DOHH2 (cell line): ENCODE results near the gene DYNC1I1.

Experiments used
- H3F3A ChIP-seq: fragments of 200-600 bp; sonication (generic), shearing (Covaris generic); 2 replicates; pipeline ENCODE4 v1.6.0; 2016; ENCODE audit warnings: antibody characterized with exemption, mild to moderate bottlenecking; ENCODE audit not compliant: control insufficient read depth, insufficient read depth
- H3K27ac ChIP-seq: fragments of 200-600 bp; sonication (generic); 2 replicates; pipeline ENCODE4 v1.5.1; 2014; ENCODE audit warnings: low read depth, mild to moderate bottlenecking, low read length, moderate library complexity
- H3K27me3 ChIP-seq: fragments of 200-600 bp; sonication (generic); 2 replicates; pipeline ENCODE4 v1.6.1; 2014; ENCODE audit warnings: mild to moderate bottlenecking, low read length, mixed read lengths; ENCODE audit not compliant: control insufficient read depth
- H3K36me3 ChIP-seq: fragments of 200-600 bp; sonication (generic); 2 replicates; pipeline ENCODE4 v1.6.1; 2014; ENCODE audit warnings: mild to moderate bottlenecking, low read length, moderate library complexity, mixed read lengths; ENCODE audit not compliant: control insufficient read depth
- H3K4me1 ChIP-seq: fragments of 200-600 bp; sonication (generic); 2 replicates; pipeline ENCODE4 v1.6.1; 2014; ENCODE audit warnings: mild to moderate bottlenecking, low read length, mixed read lengths; ENCODE audit not compliant: control insufficient read depth
- H3K4me2 ChIP-seq: fragments of 200-600 bp; sonication (generic); 2 replicates; pipeline ENCODE4 v1.6.0; 2014; ENCODE audit warnings: mild to moderate bottlenecking, low read length, moderate library complexity
- H3K4me3 ChIP-seq: fragments of 200-600 bp; sonication (generic); 2 replicates; pipeline ENCODE4 v1.5.1; 2014; ENCODE audit warnings: mild to moderate bottlenecking, low read length, mixed read lengths
- H3K79me2 ChIP-seq: fragments of 200-600 bp; sonication (generic); 2 replicates; pipeline ENCODE4 v1.6.1; 2014; ENCODE audit warnings: mild to moderate bottlenecking, low read length, mixed read lengths; ENCODE audit not compliant: control insufficient read depth
- H3K9me2 ChIP-seq: fragments of 200-600 bp; sonication (generic); replicated peaks from 2 replicates; pipeline ENCODE4 v1.6.1; 2014; ENCODE audit warnings: mild to moderate bottlenecking, low read length, mixed read lengths; ENCODE audit not compliant: control insufficient read depth
- H3K9me3 ChIP-seq: fragments of 200-600 bp; sonication (generic); 2 replicates; pipeline ENCODE4 v1.6.1; 2014; ENCODE audit warnings: antibody characterized with exemption, low read length, mixed read lengths; ENCODE audit not compliant: control insufficient read depth, insufficient read depth
- H4K20me1 ChIP-seq: fragments of 200-600 bp; sonication (generic); 2 replicates; pipeline ENCODE4 v1.6.0; 2014; ENCODE audit warnings: low read depth, mild to moderate bottlenecking, antibody characterized with exemption, low read length, moderate library complexity; ENCODE audit not compliant: control insufficient read depth, insufficient read depth
- EZH2phosphoT487 ChIP-seq: fragments of 200-600 bp; sonication (generic); IDR thresholded peaks from 2 replicates; pipeline ENCODE4 v1.6.1; 2017; ENCODE audit warnings: borderline replicate concordance, mild to moderate bottlenecking, antibody characterized with exemption, low read length, moderate library complexity, mixed read lengths
- TF ChIP-seq, protein P1 (sequence below): fragments of 200-600 bp; sonication (generic); IDR thresholded peaks from one replicate; pipeline ENCODE4 v1.5.1; 2014; ENCODE audit warnings: antibody characterized with exemption, mild to moderate bottlenecking, low read depth, low read length; ENCODE audit not compliant: poor library complexity, severe bottlenecking

The DYNC1I1 gene

DNA sequence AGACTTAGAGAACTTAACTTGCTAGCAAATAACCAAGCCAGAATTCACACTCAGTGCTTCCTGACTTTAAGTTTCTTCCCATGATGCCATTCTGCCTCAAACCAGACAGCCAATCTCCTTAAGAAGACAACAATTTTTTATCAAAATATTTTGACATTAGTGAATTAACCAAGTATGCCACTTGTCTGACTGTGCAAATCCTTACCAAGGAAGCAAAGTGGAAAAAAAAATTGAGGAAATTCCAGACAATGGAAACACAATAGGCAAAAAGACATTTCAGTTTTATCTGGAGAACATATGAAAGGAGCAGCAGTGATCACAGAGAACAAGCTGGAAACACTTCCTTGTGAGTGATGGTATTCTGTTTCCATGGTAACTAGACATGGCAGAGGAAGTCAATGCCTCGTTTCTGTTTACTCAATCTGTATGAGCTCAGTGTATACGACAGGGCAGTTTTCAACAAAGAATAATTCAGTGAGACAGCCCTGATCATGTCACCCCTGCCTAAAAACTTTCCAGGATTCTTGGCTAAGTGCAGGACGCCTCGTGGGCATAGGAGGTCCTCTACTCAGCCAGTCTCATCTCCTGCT, 114.2 kb downstream of the DYNC1I1 start:
- TF ChIP-seq, protein P1, sequence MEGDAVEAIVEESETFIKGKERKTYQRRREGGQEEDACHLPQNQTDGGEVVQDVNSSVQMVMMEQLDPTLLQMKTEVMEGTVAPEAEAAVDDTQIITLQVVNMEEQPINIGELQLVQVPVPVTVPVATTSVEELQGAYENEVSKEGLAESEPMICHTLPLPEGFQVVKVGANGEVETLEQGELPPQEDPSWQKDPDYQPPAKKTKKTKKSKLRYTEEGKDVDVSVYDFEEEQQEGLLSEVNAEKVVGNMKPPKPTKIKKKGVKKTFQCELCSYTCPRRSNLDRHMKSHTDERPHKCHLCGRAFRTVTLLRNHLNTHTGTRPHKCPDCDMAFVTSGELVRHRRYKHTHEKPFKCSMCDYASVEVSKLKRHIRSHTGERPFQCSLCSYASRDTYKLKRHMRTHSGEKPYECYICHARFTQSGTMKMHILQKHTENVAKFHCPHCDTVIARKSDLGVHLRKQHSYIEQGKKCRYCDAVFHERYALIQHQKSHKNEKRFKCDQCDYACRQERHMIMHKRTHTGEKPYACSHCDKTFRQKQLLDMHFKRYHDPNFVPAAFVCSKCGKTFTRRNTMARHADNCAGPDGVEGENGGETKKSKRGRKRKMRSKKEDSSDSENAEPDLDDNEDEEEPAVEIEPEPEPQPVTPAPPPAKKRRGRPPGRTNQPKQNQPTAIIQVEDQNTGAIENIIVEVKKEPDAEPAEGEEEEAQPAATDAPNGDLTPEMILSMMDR: no peak
- no peak for TF ChIP-seq EZH2phosphoT487
- Histone ChIP-seq H3K36me3 (no peaks in the 10 kb centered on the region), H3K4me1 (no peaks in the 10 kb centered on the region), H3K9me3 (no peaks in the 10 kb centered on the region), H3F3A (no peaks in the 10 kb centered on the region), H3K79me2 (no peaks in the 10 kb centered on the region), H3K27me3 (no peaks in the 10 kb centered on the region), H3K27ac (no peak overlapping the region), H3K4me3 (no peak overlapping the region), H4K20me1 (no peaks in the 10 kb centered on the region), H3K9me2 (no peaks in the 10 kb centered on the region), H3K4me2 (no peak overlapping the region)

DNA sequence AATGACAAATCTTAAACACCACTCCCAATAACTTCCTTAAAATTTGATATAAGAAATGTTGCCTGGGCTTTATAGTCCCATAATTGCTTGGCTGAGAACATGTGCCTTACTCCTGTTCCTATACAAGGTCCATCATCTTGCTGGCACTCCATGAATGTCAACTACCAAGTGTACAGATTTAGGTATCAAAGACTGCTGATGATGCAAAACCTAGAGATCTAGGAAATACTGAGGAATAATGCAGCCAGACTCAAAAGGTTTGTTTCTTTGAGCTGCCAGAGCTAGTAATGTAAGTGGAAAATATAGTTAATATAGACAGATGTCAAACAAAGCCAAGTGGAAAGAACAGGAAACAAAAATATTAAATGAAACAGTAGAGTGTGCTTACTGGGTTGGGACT, 121.1 kb downstream of the DYNC1I1 start:
- Histone ChIP-seq H3K9me2 (no peaks in the 10 kb centered on the region), H3K4me3 (no peak overlapping the region), H3K27ac (no peak overlapping the region), H3K4me2 (no peak overlapping the region), H4K20me1 (no peaks in the 10 kb centered on the region), H3K9me3 (no peaks in the 10 kb centered on the region), H3K4me1 (no peaks in the 10 kb centered on the region), H3K79me2 (no peaks in the 10 kb centered on the region), H3K36me3 (no peaks in the 10 kb centered on the region), H3K27me3 (no peaks in the 10 kb centered on the region), H3F3A (no peaks in the 10 kb centered on the region)
- TF ChIP-seq EZH2phosphoT487: no peak
- TF ChIP-seq, protein P1: no peak

DNA sequence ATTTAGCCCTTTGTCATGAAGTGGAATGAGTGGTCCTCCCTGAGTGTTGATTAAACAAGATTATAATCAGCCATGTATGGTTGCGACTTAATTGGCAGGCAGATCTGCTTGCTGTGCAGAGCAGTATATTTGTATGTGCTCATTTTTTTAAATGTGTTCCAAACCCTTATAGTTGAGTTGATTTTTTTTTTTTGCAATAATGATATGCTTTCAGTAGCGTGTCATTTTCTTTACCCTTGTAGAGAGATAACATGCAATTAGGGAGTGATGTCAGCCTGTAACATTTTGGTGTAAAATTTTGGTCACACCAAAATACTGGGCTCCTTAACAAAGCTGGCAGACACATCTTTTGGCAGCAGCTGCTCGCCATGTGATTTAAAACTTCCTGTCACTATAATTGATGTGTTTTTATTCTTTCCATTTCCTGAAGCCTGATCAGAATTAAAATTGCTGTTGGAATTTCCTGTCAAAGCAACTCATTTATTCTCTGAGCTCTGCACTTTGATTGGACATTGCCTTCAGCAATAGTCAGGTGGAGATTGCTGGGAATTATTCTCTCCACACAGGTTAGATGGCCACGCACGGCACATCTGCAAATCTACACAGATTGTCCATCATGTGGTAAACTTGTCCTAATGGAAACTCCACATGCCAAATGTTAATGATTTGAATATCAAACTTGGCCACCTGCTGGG, 125.3 kb downstream of the DYNC1I1 start:
- no peaks in the 10 kb centered on the region for H3K36me3 ChIP-seq
- no peaks in the 10 kb centered on the region for H3K79me2 ChIP-seq
- TF ChIP-seq, protein P1: no peak
- no peak for TF ChIP-seq EZH2phosphoT487
- H3K9me3 ChIP-seq: no peaks in the 10 kb centered on the region
- no peak overlapping the region for H3K27ac ChIP-seq
- no peaks in the 10 kb centered on the region for H3K9me2 ChIP-seq
- no peaks in the 10 kb centered on the region for H3K4me1 ChIP-seq
- H4K20me1 ChIP-seq: no peaks in the 10 kb centered on the region
- no peak overlapping the region for H3K4me3 ChIP-seq
- no peak overlapping the region for H3K4me2 ChIP-seq
- H3F3A ChIP-seq: no peaks in the 10 kb centered on the region
- no peaks in the 10 kb centered on the region for H3K27me3 ChIP-seq
